Mesendoderm (in vitro differentiated cells): ENCODE results near the gene OR2T33.
"Not testable (repeated sequence)": the region's sequence is repeated elsewhere in the genome, so short reads cannot be mapped to it uniquely, and the experiment has no call there.

Experiments
- DNase-seq: peaks from one replicate; pipeline ENCODE4 v3.0.0; 2013
- H2AK5ac ChIP-seq: 2 replicates; pipeline ENCODE4 v1.6.1; 2013; ENCODE audit warnings: low read length, inconsistent platforms
- H2BK120ac ChIP-seq: 2 replicates; pipeline ENCODE4 v1.6.1; 2013; ENCODE audit warnings: low read depth, mild to moderate bottlenecking, low read length, moderate library complexity, mixed read lengths
- H2BK15ac ChIP-seq: replicated peaks from 2 replicates; pipeline ENCODE4 v1.6.1; 2013; ENCODE audit warnings: low read depth, mild to moderate bottlenecking, moderate library complexity
- H2BK5ac ChIP-seq: 2 replicates; pipeline ENCODE4 v1.6.1; 2013; ENCODE audit warnings: low read length, inconsistent platforms
- H3K18ac ChIP-seq: 2 replicates; pipeline ENCODE4 v1.6.1; 2013; ENCODE audit warnings: mild to moderate bottlenecking, low read length, mixed read lengths
- H3K23ac ChIP-seq: one replicate; pipeline ENCODE4 v1.6.1; 2013; ENCODE audit warnings: low read length
- H3K27ac ChIP-seq: 2 replicates; pipeline ENCODE4 v1.5.1; 2013; ENCODE audit warnings: low read depth, mild to moderate bottlenecking, inconsistent platforms, low read length, moderate library complexity
- H3K27me3 ChIP-seq: 2 replicates; pipeline ENCODE4 v1.6.1; 2013; ENCODE audit warnings: low read length, control low read depth, mild to moderate bottlenecking, inconsistent platforms; ENCODE audit not compliant: insufficient read depth, poor library complexity
- H3K36me3 ChIP-seq: 2 replicates; pipeline ENCODE4 v1.6.1; 2013; ENCODE audit warnings: low read length, inconsistent platforms; ENCODE audit not compliant: control insufficient read depth, insufficient read depth
- H3K4ac ChIP-seq: one replicate; pipeline ENCODE4 v1.6.1; 2013; ENCODE audit warnings: low read depth, mild to moderate bottlenecking, low read length, moderate library complexity
- H3K4me1 ChIP-seq: 2 replicates; pipeline ENCODE4 v1.6.1; 2013; ENCODE audit warnings: low read depth, low read length, inconsistent platforms; ENCODE audit not compliant: control insufficient read depth
- H3K4me2 ChIP-seq: 2 replicates; pipeline ENCODE4 v1.6.1; 2013; ENCODE audit warnings: low read length
- H3K4me3 ChIP-seq: 2 replicates; pipeline ENCODE4 v1.5.1; 2013; ENCODE audit warnings: mild to moderate bottlenecking, low read length
- H3K56ac ChIP-seq: one replicate; pipeline ENCODE4 v1.6.1; 2013; ENCODE audit warnings: low read length
- H3K79me1 ChIP-seq: 2 replicates; pipeline ENCODE4 v1.6.1; 2013; ENCODE audit warnings: low read length, inconsistent platforms
- H3K79me2 ChIP-seq: 2 replicates; pipeline ENCODE4 v1.6.1; 2013; ENCODE audit warnings: mild to moderate bottlenecking, low read length; ENCODE audit not compliant: control insufficient read depth, insufficient read depth
- H3K9ac ChIP-seq: 2 replicates; pipeline ENCODE4 v1.6.1; 2013; ENCODE audit warnings: low read length, inconsistent platforms
- H4K5ac ChIP-seq: one replicate; pipeline ENCODE4 v1.6.1; 2013; ENCODE audit warnings: low read length
- H4K8ac ChIP-seq: one replicate; pipeline ENCODE4 v1.6.1; 2013; ENCODE audit warnings: low read depth, mild to moderate bottlenecking, control low read depth, low read length, moderate library complexity
- WGBS: extraction: QIAGEN DNeasy Blood & Tissue Kit; methylation state at CpG from one replicate; pipeline ENCODE4 v1.1.7; 2013; ENCODE audit warnings: low lambda C conversion rate, missing lambda C conversion rate; ENCODE audit not compliant: insufficient coverage; ENCODE audit errors: extremely low coverage; 5-methylcytosine and 5-hydroxymethylcytosine counted together

OR2T33 gene

DNA sequence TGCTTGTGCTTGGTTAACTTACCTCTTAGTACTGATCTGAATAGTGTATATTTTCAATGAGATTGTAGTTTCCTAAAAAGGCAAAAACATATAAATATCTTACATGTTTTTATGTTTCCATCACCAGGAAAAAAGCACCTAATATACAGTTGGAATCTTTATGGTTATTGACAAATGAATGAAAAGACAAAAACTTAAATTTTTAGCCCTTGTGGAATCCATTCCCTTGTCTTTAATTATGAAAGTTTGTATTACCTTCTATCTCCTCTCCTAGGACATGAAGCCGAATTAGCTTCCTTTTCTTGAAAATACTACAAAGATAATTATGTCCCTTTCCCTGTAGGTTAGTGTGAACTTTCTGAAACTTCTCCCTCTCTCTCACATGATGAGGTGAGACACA lies 25.5 kb upstream of the OR2T33 start, which contains the start of gene OR2T12:
Gene OR2T12 (minus strand): TSS at position 101 of the 400 bp plus-strand sequence. CDS start 7,846 bp downstream, outside the sequence.
- no peak within 1 kb of the TSS for H2BK5ac ChIP-seq
- WGBS = no CpG with 5 or more reads among the region's 1 CpG
- H3K79me1 ChIP-seq = no peaks in the 10 kb centered on the region
- no peak within 1 kb of the TSS for H3K18ac ChIP-seq
- H2BK15ac ChIP-seq = no peak within 1 kb of the TSS
- no peaks in the 10 kb centered on the region for H3K36me3 ChIP-seq
- no peak within 1 kb of the TSS for H3K4me2 ChIP-seq
- no peak within 1 kb of the TSS for H4K5ac ChIP-seq
- H3K4me1 ChIP-seq = no peaks in the 10 kb centered on the region
- H3K27ac ChIP-seq = no peak within 1 kb of the TSS
- H2BK120ac ChIP-seq = no peak within 1 kb of the TSS
- no peak within 1 kb of the TSS for H3K4ac ChIP-seq
- H3K56ac ChIP-seq = no peak within 1 kb of the TSS
- DNase-seq = no peak
- H3K27me3 ChIP-seq = no peaks in the 10 kb centered on the region
- no peak within 1 kb of the TSS for H3K23ac ChIP-seq
- no peak within 1 kb of the TSS for H3K9ac ChIP-seq
- no peak within 1 kb of the TSS for H4K8ac ChIP-seq
- H3K4me3 ChIP-seq = no peak within 1 kb of the TSS
- no peak within 1 kb of the TSS for H2AK5ac ChIP-seq
- H3K79me2 ChIP-seq = no peaks in the 10 kb centered on the region

DNA sequence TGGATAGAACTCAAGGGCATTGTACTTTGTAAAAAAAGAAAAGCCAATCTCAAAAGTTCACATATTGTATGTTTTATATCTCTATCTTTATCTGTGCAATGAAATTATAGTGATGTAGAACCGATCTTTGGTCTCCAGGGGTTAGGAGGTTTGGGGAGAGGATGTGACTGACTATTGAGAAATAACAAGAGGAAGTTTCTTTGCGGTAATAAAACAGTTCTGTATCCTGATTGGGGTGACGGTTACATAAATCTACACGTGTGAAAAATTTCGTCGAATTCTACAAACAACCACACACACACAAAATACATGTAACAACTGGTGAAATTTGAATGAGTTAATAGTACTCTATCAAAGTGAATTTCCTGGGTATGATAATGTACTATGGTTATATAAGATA lies 10.6 kb upstream of the OR2T33 start:
- no peaks in the 10 kb centered on the region for H3K79me2 ChIP-seq
- no peak overlapping the region for H4K8ac ChIP-seq
- no peak overlapping the region for H3K27ac ChIP-seq
- no peak overlapping the region for H2AK5ac ChIP-seq
- H2BK15ac ChIP-seq = no peak overlapping the region
- H3K4me1 ChIP-seq = no peaks in the 10 kb centered on the region
- H3K4ac ChIP-seq = no peak overlapping the region
- DNase-seq = no peak
- no peaks in the 10 kb centered on the region for H3K79me1 ChIP-seq
- H3K4me3 ChIP-seq = no peak overlapping the region
- no CpG with 5 or more reads among the region's 6 CpGs for WGBS
- H3K56ac ChIP-seq = no peak overlapping the region
- H3K18ac ChIP-seq = no peak overlapping the region
- H4K5ac ChIP-seq = no peak overlapping the region
- H3K4me2 ChIP-seq = no peak overlapping the region
- no peak overlapping the region for H3K23ac ChIP-seq
- H3K9ac ChIP-seq = no peak overlapping the region
- H3K27me3 ChIP-seq = no peaks in the 10 kb centered on the region
- no peaks in the 10 kb centered on the region for H3K36me3 ChIP-seq
- H2BK5ac ChIP-seq = no peak overlapping the region
- H2BK120ac ChIP-seq = no peak overlapping the region

DNA sequence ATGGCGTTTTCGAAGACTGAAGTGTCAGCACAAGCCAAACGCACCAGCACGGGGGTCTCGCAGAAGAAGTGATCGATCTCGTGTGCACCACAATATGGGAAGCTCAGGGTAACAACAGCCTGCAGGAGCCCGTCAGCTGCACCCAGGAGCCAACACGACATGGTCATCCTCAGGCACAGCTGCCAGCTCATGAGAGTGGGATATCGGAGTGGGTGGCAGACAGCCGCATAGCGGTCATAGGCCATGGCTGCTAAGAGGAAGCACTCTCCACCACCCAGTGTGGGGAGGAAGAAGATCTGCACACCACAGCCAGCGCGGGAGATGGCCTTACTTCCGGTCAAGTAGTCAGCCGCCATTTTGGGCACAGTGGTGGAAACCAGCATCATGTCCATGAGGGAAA lies 4.6 kb downstream of the OR2T33 start:
- H2AK5ac ChIP-seq, H3K36me3 ChIP-seq, H3K23ac ChIP-seq, H3K18ac ChIP-seq, H3K9ac ChIP-seq, H4K5ac ChIP-seq, H3K4me3 ChIP-seq, H2BK5ac ChIP-seq, H3K27me3 ChIP-seq, H3K79me1 ChIP-seq, H3K4me2 ChIP-seq, H2BK15ac ChIP-seq, H3K4me1 ChIP-seq, H2BK120ac ChIP-seq, H3K56ac ChIP-seq, H4K8ac ChIP-seq, H3K27ac ChIP-seq, DNase-seq, H3K4ac ChIP-seq, H3K79me2 ChIP-seq: not testable (repeated sequence)
- WGBS = no CpG with 5 or more reads among the region's 16 CpGs

- Histone ChIP-seq H3K27ac (no peak overlapping the region), H3K79me2 (no peaks in the 10 kb centered on the region), H3K56ac (no peak overlapping the region), H3K36me3 (no peaks in the 10 kb centered on the region), H3K4me3 (no peak overlapping the region), H3K4ac (no peak overlapping the region), H3K23ac (no peak overlapping the region), H3K79me1 (no peaks in the 10 kb centered on the region), H2AK5ac (no peak overlapping the region), H2BK120ac (no peak overlapping the region), H4K5ac (no peak overlapping the region), H3K4me1 (no peaks in the 10 kb centered on the region), H3K9ac (no peak overlapping the region), H3K18ac (no peak overlapping the region), H2BK5ac (no peak overlapping the region), H3K27me3 (no peaks in the 10 kb centered on the region), H3K4me2 (no peak overlapping the region), H4K8ac (no peak overlapping the region), H2BK15ac (no peak overlapping the region)
- WGBS = no CpG with 5 or more reads among the region's 4 CpGs
- no peak for DNase-seq
Observed at GRCh38 chr1:248268178-248268577, 9.6 kb downstream of the OR2T33 start.

- not testable (repeated sequence) for H3K9ac ChIP-seq, H3K23ac ChIP-seq, H3K56ac ChIP-seq, H2BK120ac ChIP-seq, H3K79me1 ChIP-seq, H3K4me2 ChIP-seq, H4K5ac ChIP-seq, H3K27ac ChIP-seq, H3K4me1 ChIP-seq, H2AK5ac ChIP-seq, H2BK15ac ChIP-seq, H3K18ac ChIP-seq, H3K4ac ChIP-seq, H3K79me2 ChIP-seq, H3K27me3 ChIP-seq, DNase-seq, H3K4me3 ChIP-seq, H3K36me3 ChIP-seq, H4K8ac ChIP-seq, H2BK5ac ChIP-seq
- WGBS = no CpG with 5 or more reads among the region's 1 CpG
Observed at GRCh38 chr1:248259309-248259708, 18.5 kb downstream of the OR2T33 start.

GRCh38 chr1:248243204-248243603 lies 34.6 kb downstream of the OR2T33 start:
- H3K4ac ChIP-seq = no peak overlapping the region
- H3K79me2 ChIP-seq = no peaks in the 10 kb centered on the region
- H4K8ac ChIP-seq = no peak overlapping the region
- H2BK120ac ChIP-seq = no peak overlapping the region
- no peaks in the 10 kb centered on the region for H3K36me3 ChIP-seq
- H4K5ac ChIP-seq = no peak overlapping the region
- no CpG with 5 or more reads among the region's 14 CpGs for WGBS
- H3K27me3 ChIP-seq = no peaks in the 10 kb centered on the region
- H3K27ac ChIP-seq = no peak overlapping the region
- no peak overlapping the region for H2AK5ac ChIP-seq
- no peak overlapping the region for H2BK15ac ChIP-seq
- no peak overlapping the region for H3K56ac ChIP-seq
- H3K9ac ChIP-seq = no peak overlapping the region
- no peak overlapping the region for H3K18ac ChIP-seq
- H3K4me3 ChIP-seq = no peak overlapping the region
- no peak overlapping the region for H3K23ac ChIP-seq
- H3K4me2 ChIP-seq = no peak overlapping the region
- peak; percentile 30 for DNase-seq
- no peaks in the 10 kb centered on the region for H3K4me1 ChIP-seq
- no peak overlapping the region for H2BK5ac ChIP-seq
- H3K79me1 ChIP-seq = no peaks in the 10 kb centered on the region
